ENCODE results near the gene RBM44.
"Not testable (repeated sequence)": the region's sequence is repeated elsewhere in the genome, so short reads cannot be mapped to it uniquely, and the experiment has no call there.

Gene RBM44

DNA sequence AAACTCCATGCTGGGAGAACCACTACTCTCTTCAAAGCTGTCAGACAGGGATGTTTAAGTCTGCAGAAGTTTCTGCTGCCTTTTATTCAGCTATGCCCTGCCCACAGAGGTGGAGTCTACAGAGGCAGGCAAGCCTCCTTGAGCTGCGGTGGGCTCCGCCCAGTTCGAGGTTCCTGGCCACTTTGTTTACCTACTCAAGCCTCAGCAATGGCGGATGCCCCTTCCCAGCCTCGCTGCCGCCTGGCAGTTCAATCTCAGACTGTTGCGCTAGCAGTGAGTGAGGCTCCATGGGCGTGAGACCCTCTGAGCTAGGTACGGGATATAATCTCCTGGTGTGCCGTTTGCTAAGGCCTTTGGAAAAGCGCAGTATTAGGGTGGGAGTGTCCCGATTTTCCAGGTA lies 50.4 kb downstream of the RBM44 start:
- H3K4me1 ChIP-seq (ENCODE audit: control insufficient read depth, insufficient read depth, low read length); H3K4me3 ChIP-seq (ENCODE audit: low read length); H3K36me3 ChIP-seq (ENCODE audit: control insufficient read depth, insufficient read depth, low read length); H3K9me3 ChIP-seq (ENCODE audit: control insufficient read depth, insufficient read depth, low read length); DNase-seq (ENCODE audit: low read depth, low spot score); H3K27me3 ChIP-seq (ENCODE audit: control insufficient read depth, insufficient read depth, low read length); H3K27ac ChIP-seq (ENCODE audit: low read length): not testable (repeated sequence)
- WGBS (ENCODE audit: insufficient coverage, insufficient read length): no CpG with 5 or more reads among the region's 12 CpGs

DNA sequence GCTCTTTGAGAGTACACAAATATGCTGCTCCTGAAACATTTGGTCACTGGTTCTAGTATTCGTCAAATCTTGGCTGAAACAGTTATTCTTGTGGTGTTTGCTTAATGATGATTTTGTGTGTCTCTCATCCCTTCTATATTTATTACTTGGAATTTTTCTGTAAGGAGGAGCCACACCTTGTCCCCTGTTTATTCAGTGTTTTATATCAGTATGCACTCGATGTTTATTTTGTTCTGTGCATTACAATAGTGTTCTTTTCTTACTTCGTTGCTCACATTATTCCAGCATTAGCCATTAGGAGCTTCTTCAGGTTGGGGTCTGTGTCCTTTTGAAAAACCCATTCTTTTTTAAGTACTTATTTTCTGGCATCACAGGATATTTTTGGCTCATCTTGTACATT lies 55.7 kb downstream of the RBM44 start:
- WGBS (ENCODE audit: insufficient coverage, insufficient read length): no CpG with 5 or more reads among the region's 3 CpGs
- H3K27ac ChIP-seq (ENCODE audit: low read length): no peak overlapping the region
- no peak overlapping the region for H3K4me3 ChIP-seq (ENCODE audit: low read length)
- peaks cover 3% of the 10 kb centered on the region for H3K27me3 ChIP-seq (ENCODE audit: control insufficient read depth, insufficient read depth, low read length)
- H3K36me3 ChIP-seq (ENCODE audit: control insufficient read depth, insufficient read depth, low read length): no peaks in the 10 kb centered on the region
- DNase-seq (ENCODE audit: low read depth, low spot score): no peak
- peaks cover under 1% of the 10 kb centered on the region; the same call in 1 of the 2 replicates for H3K9me3 ChIP-seq (ENCODE audit: control insufficient read depth, insufficient read depth, low read length)
- peaks cover 4% of the 10 kb centered on the region; the same call in 1 of the 2 replicates for H3K4me1 ChIP-seq (ENCODE audit: control insufficient read depth, insufficient read depth, low read length)

GRCh38 chr2:237857791-237858190 lies 59.2 kb downstream of the RBM44 start:
- no CpG with 5 or more reads among the region's 8 CpGs for WGBS (ENCODE audit: insufficient coverage, insufficient read length)
- Histone ChIP-seq H3K4me3 (ENCODE audit: low read length) (no peak overlapping the region), H3K36me3 (ENCODE audit: control insufficient read depth, insufficient read depth, low read length) (no peaks in the 10 kb centered on the region), H3K9me3 (ENCODE audit: control insufficient read depth, insufficient read depth, low read length) (no peaks in the 10 kb centered on the region), H3K27me3 (ENCODE audit: control insufficient read depth, insufficient read depth, low read length) (peaks cover 12% of the 10 kb centered on the region), H3K27ac (ENCODE audit: low read length) (no peak overlapping the region), H3K4me1 (ENCODE audit: control insufficient read depth, insufficient read depth, low read length) (peaks cover 4% of the 10 kb centered on the region; the same call in 1 of the 2 replicates)
- no peak for DNase-seq (ENCODE audit: low read depth, low spot score)

DNA sequence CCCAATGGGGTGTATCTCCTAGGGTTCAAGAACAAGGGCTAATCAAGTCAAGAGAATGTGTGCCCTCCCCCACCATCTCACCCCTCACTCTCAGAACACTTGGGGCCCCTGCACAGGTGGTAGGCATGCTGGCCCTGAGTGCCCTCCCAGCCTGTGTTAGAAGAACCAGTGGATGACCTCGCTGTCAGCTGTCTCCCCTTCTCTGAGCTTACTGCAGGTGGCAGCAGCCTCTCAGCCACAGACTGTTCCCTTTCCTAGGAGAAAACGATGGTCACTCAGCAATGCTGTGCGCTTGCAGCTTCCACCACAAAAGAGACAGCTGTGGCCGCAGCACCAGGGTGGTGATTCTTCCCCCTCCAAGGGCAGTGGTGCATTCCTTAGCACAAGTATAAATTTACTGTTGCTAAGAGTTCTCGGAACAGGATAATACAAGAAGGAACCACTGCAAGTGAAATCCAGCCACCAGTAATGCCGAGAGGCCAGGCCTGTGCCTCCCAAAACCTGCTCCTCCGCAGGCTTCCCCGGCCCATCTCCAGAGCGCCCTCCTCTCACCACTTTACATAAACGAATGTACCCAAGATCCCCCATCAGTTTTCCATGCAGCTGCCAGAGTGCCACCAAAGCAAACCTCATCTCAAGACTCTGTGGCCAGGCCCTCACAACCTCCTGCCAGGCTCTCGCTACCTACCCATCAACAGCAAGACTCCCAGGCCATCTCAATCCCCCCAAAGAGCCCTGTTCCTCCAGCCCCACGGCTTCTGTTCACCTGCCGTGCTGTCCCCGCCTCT lies 59.9 kb downstream of the RBM44 start:
- Histone ChIP-seq H3K27ac (ENCODE audit: low read length) (no peak overlapping the region), H3K4me3 (ENCODE audit: low read length) (no peak overlapping the region), H3K27me3 (ENCODE audit: control insufficient read depth, insufficient read depth, low read length) (peaks cover 12% of the 10 kb centered on the region), H3K36me3 (ENCODE audit: control insufficient read depth, insufficient read depth, low read length) (no peaks in the 10 kb centered on the region), H3K4me1 (ENCODE audit: control insufficient read depth, insufficient read depth, low read length) (peaks cover 4% of the 10 kb centered on the region; the same call in 1 of the 2 replicates), H3K9me3 (ENCODE audit: control insufficient read depth, insufficient read depth, low read length) (no peaks in the 10 kb centered on the region)
- DNase-seq (ENCODE audit: low read depth, low spot score): peak; percentile 45
- WGBS (ENCODE audit: insufficient coverage, insufficient read length): no CpG with 5 or more reads among the region's 14 CpGs

GRCh38 chr2:237859082-237859433 lies 60.5 kb downstream of the RBM44 start:
- peak overlapping the region; percentile 9; the same call in 1 of the 2 replicates for H3K4me3 ChIP-seq (ENCODE audit: low read length)
- H3K9me3 ChIP-seq (ENCODE audit: control insufficient read depth, insufficient read depth, low read length): no peaks in the 10 kb centered on the region
- no peak for DNase-seq (ENCODE audit: low read depth, low spot score)
- no peaks in the 10 kb centered on the region for H3K36me3 ChIP-seq (ENCODE audit: control insufficient read depth, insufficient read depth, low read length)
- no peak overlapping the region for H3K27ac ChIP-seq (ENCODE audit: low read length)
- peaks cover 4% of the 10 kb centered on the region; the same call in 1 of the 2 replicates for H3K4me1 ChIP-seq (ENCODE audit: control insufficient read depth, insufficient read depth, low read length)
- H3K27me3 ChIP-seq (ENCODE audit: control insufficient read depth, insufficient read depth, low read length): peaks cover 12% of the 10 kb centered on the region
- no CpG with 5 or more reads among the region's 15 CpGs for WGBS (ENCODE audit: insufficient coverage, insufficient read length)

- no CpG with 5 or more reads among the region's 79 CpGs for WGBS (ENCODE audit: insufficient coverage, insufficient read length)
- no peak within 1 kb of the TSS for H3K27ac ChIP-seq (ENCODE audit: low read length)
- peaks cover 7% of the 10 kb centered on the region; the same call in 1 of the 2 replicates for H3K4me1 ChIP-seq (ENCODE audit: control insufficient read depth, insufficient read depth, low read length)
- no peaks in the 10 kb centered on the region for H3K36me3 ChIP-seq (ENCODE audit: control insufficient read depth, insufficient read depth, low read length)
- H3K4me3 ChIP-seq (ENCODE audit: low read length): peak within 1 kb of the TSS; percentile 42; the same call in 1 of the 2 replicates
- no peak for DNase-seq (ENCODE audit: low read depth, low spot score)
- peaks cover 12% of the 10 kb centered on the region for H3K27me3 ChIP-seq (ENCODE audit: control insufficient read depth, insufficient read depth, low read length)
- no peaks in the 10 kb centered on the region for H3K9me3 ChIP-seq (ENCODE audit: control insufficient read depth, insufficient read depth, low read length)
These were observed 61.1 kb downstream of the RBM44 start, which contains the start of gene RAMP1 for GRCh38 chr2:237859533-237860272. Gene RAMP1 (plus strand): TSS chr2:237859623. CDS start chr2:237859676, 53 bp downstream.

- Histone ChIP-seq H3K9me3 (ENCODE audit: control insufficient read depth, insufficient read depth, low read length) (no peaks in the 10 kb centered on the region), H3K4me3 (ENCODE audit: low read length) (no peak overlapping the region), H3K36me3 (ENCODE audit: control insufficient read depth, insufficient read depth, low read length) (no peaks in the 10 kb centered on the region), H3K27ac (ENCODE audit: low read length) (no peak overlapping the region), H3K27me3 (ENCODE audit: control insufficient read depth, insufficient read depth, low read length) (peaks cover 12% of the 10 kb centered on the region), H3K4me1 (ENCODE audit: control insufficient read depth, insufficient read depth, low read length) (peaks cover 7% of the 10 kb centered on the region; the same call in 1 of the 2 replicates)
- no peak for DNase-seq (ENCODE audit: low read depth, low spot score)
- no CpG with 5 or more reads among the region's 22 CpGs for WGBS (ENCODE audit: insufficient coverage, insufficient read length)
These were observed 61.8 kb downstream of the RBM44 start for GRCh38 chr2:237860273-237860935.

DNA sequence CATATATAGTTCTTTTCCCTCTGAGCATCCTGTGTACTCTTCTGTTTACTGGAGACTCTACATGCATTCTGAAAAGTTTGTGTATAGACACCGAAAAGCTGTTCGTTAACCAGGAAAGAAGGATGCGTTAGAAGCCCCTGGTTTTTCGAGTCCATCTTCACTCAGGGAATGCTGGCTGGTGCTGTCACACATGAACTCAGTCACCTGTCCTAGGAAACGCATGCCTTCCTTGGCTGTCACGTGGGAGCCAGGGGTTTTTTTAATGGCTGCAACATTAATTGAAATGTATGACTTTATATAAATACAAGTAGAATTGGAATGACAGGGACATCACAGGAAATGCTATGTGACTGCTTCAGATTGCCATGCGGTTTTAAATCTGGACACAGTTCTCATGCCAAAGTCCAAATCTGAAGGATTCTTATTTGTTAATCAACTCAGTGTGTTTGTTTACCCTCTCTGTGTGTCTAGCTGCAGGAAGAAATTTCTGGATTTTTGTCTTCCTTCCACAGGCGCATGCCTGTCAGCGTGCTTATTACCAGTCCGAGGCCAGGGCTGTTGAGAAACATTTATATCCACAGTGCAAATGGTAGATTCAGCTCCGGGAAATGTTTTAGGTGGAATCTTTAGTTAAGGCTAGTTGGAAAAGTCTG lies 63.4 kb downstream of the RBM44 start:
- H3K27me3 ChIP-seq (ENCODE audit: control insufficient read depth, insufficient read depth, low read length): peaks cover 12% of the 10 kb centered on the region

DNA sequence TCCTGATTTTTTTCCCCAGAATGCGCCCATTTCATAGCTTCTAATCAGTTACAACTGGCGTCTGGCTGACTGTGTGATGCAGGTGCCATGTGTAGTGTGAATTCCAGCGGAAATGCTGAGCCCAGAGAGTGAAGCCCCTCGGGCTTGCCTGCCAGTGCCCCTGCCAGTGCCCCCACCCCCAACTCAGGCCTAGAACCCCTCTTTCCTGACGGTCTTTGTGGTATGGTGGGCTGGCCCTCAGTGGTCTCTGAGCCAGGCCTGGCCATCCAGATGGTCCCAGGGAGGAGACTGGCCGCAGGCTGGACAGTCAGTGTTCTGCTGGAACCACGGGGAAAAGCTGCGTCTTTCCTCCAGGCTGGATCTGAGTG lies 63.9 kb downstream of the RBM44 start:
- no peaks in the 10 kb centered on the region for H3K9me3 ChIP-seq (ENCODE audit: control insufficient read depth, insufficient read depth, low read length)
- no peak for DNase-seq (ENCODE audit: low read depth, low spot score)
- H3K27ac ChIP-seq (ENCODE audit: low read length): no peak overlapping the region
- peaks cover 7% of the 10 kb centered on the region; the same call in 1 of the 2 replicates for H3K4me1 ChIP-seq (ENCODE audit: control insufficient read depth, insufficient read depth, low read length)
- no peaks in the 10 kb centered on the region for H3K36me3 ChIP-seq (ENCODE audit: control insufficient read depth, insufficient read depth, low read length)
- H3K4me3 ChIP-seq (ENCODE audit: low read length): no peak overlapping the region
- WGBS (ENCODE audit: insufficient coverage, insufficient read length): no CpG with 5 or more reads among the region's 8 CpGs
- peaks cover 12% of the 10 kb centered on the region for H3K27me3 ChIP-seq (ENCODE audit: control insufficient read depth, insufficient read depth, low read length)

More for the DNA sequence above, 63.4 kb downstream of the RBM44 start:
- Histone ChIP-seq H3K36me3 (ENCODE audit: control insufficient read depth, insufficient read depth, low read length) (no peaks in the 10 kb centered on the region), H3K27ac (ENCODE audit: low read length) (no peak overlapping the region), H3K4me3 (ENCODE audit: low read length) (no peak overlapping the region), H3K9me3 (ENCODE audit: control insufficient read depth, insufficient read depth, low read length) (no peaks in the 10 kb centered on the region), H3K4me1 (ENCODE audit: control insufficient read depth, insufficient read depth, low read length) (peaks cover 7% of the 10 kb centered on the region; the same call in 1 of the 2 replicates)
- no CpG with 5 or more reads among the region's 11 CpGs for WGBS (ENCODE audit: insufficient coverage, insufficient read length)
- no peak for DNase-seq (ENCODE audit: low read depth, low spot score)

- Histone ChIP-seq H3K27ac (ENCODE audit: low read length) (no peak overlapping the region), H3K27me3 (ENCODE audit: control insufficient read depth, insufficient read depth, low read length) (peaks cover 12% of the 10 kb centered on the region), H3K36me3 (ENCODE audit: control insufficient read depth, insufficient read depth, low read length) (no peaks in the 10 kb centered on the region), H3K4me1 (ENCODE audit: control insufficient read depth, insufficient read depth, low read length) (peaks cover 7% of the 10 kb centered on the region; the same call in 1 of the 2 replicates), H3K4me3 (ENCODE audit: low read length) (no peak overlapping the region), H3K9me3 (ENCODE audit: control insufficient read depth, insufficient read depth, low read length) (no peaks in the 10 kb centered on the region)
- no CpG with 5 or more reads among the region's 4 CpGs for WGBS (ENCODE audit: insufficient coverage, insufficient read length)
- no peak for DNase-seq (ENCODE audit: low read depth, low spot score)
These were observed 64.5 kb downstream of the RBM44 start for GRCh38 chr2:237863102-237863511.

All from iPS DF 6.9 (cell line).